Endothelial cell of umbilical vein (primary cell): ENCODE results near the gene SLC6A18. TPM values are rescaled to one million over a fixed set of nuclear protein-coding genes. Genes with fewer than 3 reads are reported as not detected.

Experiments used
- BruUV-seq: library from RNA; stranded (reverse); fragments of 400-500 nt; replicated peaks from 2 replicates; lab custom pipeline; 2021; lab: Mats Ljungman, UMichigan
- CTCF ChIA-PET: fragments of 300-600, 350-600 bp; sonication (Branson Sonifier 250); formaldehyde crosslinking; loops from one replicate; lab custom pipeline; 2021; ENCODE audit warnings: antibody characterized with exemption, inconsistent platforms; lab: Charles Lee
- POLR2A ChIA-PET: fragments of 300-600, 350-600 bp; sonication (Branson Sonifier 250); formaldehyde crosslinking; loops from one replicate; lab custom pipeline; 2021; ENCODE audit warnings: antibody characterized with exemption, inconsistent platforms; lab: Charles Lee
- DNase-seq: peaks from one replicate; pipeline ENCODE4 v3.0.0-alpha.2; 2011; ENCODE audit warnings: low read depth, low spot score
- FAIRE-seq: peaks from 2 replicates; lab custom pipeline; 2011; peaks lifted over from hg19 to GRCh38; lab: Jason Lieb, UNC
- H2AFZ ChIP-seq: 2 replicates; pipeline ENCODE4 v1.6.0; 2012; ENCODE audit warnings: low read depth, low read length, control low read depth, inconsistent platforms
- H3K27ac ChIP-seq: 2 replicates; pipeline ENCODE4 v1.5.1; 2011; ENCODE audit warnings: low read depth, mild to moderate bottlenecking, control low read depth, low read length, moderate library complexity; ENCODE audit not compliant: insufficient read depth
- H3K27me3 ChIP-seq, 2 experiments: 2 replicates each; pipeline versions ENCODE4 v1.6.0 to v1.6.1; 2011; ENCODE audit warnings: low read length in 2 of 2, mixed read lengths in 1 of 2; ENCODE audit not compliant: control insufficient read depth in 2 of 2, insufficient read depth in 2 of 2
- H3K36me3 ChIP-seq, 2 experiments: 2 replicates in 1 of 2; 3 replicates in 1 of 2; pipeline ENCODE4 v1.5.1; 2011; ENCODE audit warnings: low read length in 2 of 2, mild to moderate bottlenecking in 1 of 2, moderate library complexity in 1 of 2; ENCODE audit not compliant: control insufficient read depth in 2 of 2, insufficient read depth in 2 of 2; ENCODE audit errors: extremely low read depth in 1 of 2
- H3K4me1 ChIP-seq: 3 replicates; pipeline ENCODE4 v1.5.1; 2011; ENCODE audit warnings: mild to moderate bottlenecking, low read length; ENCODE audit not compliant: control insufficient read depth, insufficient read depth; ENCODE audit errors: extremely low read depth
- H3K4me2 ChIP-seq: 2 replicates; pipeline ENCODE4 v1.6.1; 2011; ENCODE audit warnings: low read length, control low read depth, mixed read lengths; ENCODE audit not compliant: insufficient read depth
- H3K4me3 ChIP-seq, 3 experiments: fragments of 200-600 bp in 1 of 3; sonication (generic), shearing (Covaris generic) in 1 of 3; replicated peaks in 1 of 3; 2 replicates each; pipeline ENCODE4 v1.5.1; 2011 to 2016; ENCODE audit warnings: control low read depth in 3 of 3, low read length in 3 of 3, mild to moderate bottlenecking in 2 of 3, inconsistent platforms in 1 of 3, low read depth in 1 of 3, moderate library complexity in 1 of 3; ENCODE audit not compliant: insufficient read depth in 1 of 3
- H3K79me2 ChIP-seq: 2 replicates; pipeline ENCODE4 v1.6.0; 2012; ENCODE audit warnings: low read length, inconsistent platforms; ENCODE audit not compliant: control insufficient read depth, insufficient read depth
- H3K9ac ChIP-seq: replicated peaks from 2 replicates; pipeline ENCODE3; 2011; ENCODE audit warnings: low read length, control low read depth; ENCODE audit not compliant: insufficient read depth; ENCODE audit errors: extremely low read depth
- H3K9me1 ChIP-seq: replicated peaks from 3 replicates; pipeline ENCODE4 v1.6.0; 2011; ENCODE audit warnings: mild to moderate bottlenecking, low read length; ENCODE audit not compliant: control insufficient read depth, insufficient read depth; ENCODE audit errors: extremely low read depth
- H3K9me3 ChIP-seq: replicated peaks from 2 replicates; pipeline ENCODE4 v1.5.1; 2012; ENCODE audit warnings: low read length, inconsistent platforms; ENCODE audit not compliant: control insufficient read depth, insufficient read depth
- H4K20me1 ChIP-seq: replicated peaks from 2 replicates; pipeline ENCODE3; 2011; ENCODE audit warnings: mild to moderate bottlenecking, low read length; ENCODE audit not compliant: control insufficient read depth, insufficient read depth; ENCODE audit errors: extremely low read depth
- CTCF ChIP-seq, 2 donors: IDR thresholded peaks; 1 replicate in 1 of 2; 2 replicates in 1 of 2; pipeline ENCODE4 v1.5.1; 2011; ENCODE audit warnings: low read length in 2 of 2, mild to moderate bottlenecking in 2 of 2, moderate library complexity in 2 of 2, control low read depth in 1 of 2, inconsistent platforms in 1 of 2, low read depth in 1 of 2; ENCODE audit not compliant: insufficient read depth in 1 of 2; ENCODE audit errors: extremely low read depth in 1 of 2
- EZH2 ChIP-seq: IDR thresholded peaks from 2 replicates; pipeline ENCODE4 v1.6.1; 2012; ENCODE audit warnings: borderline replicate concordance, low read depth, mild to moderate bottlenecking, moderate library complexity, low read length, inconsistent platforms; ENCODE audit not compliant: severe bottlenecking
- FOS ChIP-seq: IDR thresholded peaks from 2 replicates; pipeline ENCODE4 v1.6.1; 2011; ENCODE audit warnings: mild to moderate bottlenecking, low read length, moderate library complexity, borderline replicate concordance; ENCODE audit not compliant: insufficient read depth
- GATA2 ChIP-seq: IDR thresholded peaks from 2 replicates; pipeline ENCODE4 v1.7.0; 2011; ENCODE audit warnings: low read depth, mild to moderate bottlenecking, moderate library complexity, mixed read lengths, low read length; ENCODE audit not compliant: insufficient read length, insufficient read depth
- JUN ChIP-seq: IDR thresholded peaks from 2 replicates; pipeline ENCODE4 v1.6.1; 2011; ENCODE audit warnings: borderline replicate concordance, low read depth; ENCODE audit not compliant: insufficient read length, insufficient read depth
- MAX ChIP-seq: IDR thresholded peaks from 2 replicates; pipeline ENCODE4 v1.6.1; 2011; ENCODE audit not compliant: insufficient read depth, insufficient read length
- MYC ChIP-seq: IDR thresholded peaks from one replicate; pipeline ENCODE4 v1.6.1; 2011; ENCODE audit warnings: mild to moderate bottlenecking, low read depth, low read length
- POLR2A ChIP-seq: IDR thresholded peaks from 2 replicates; pipeline ENCODE4 v1.6.1; 2012; ENCODE audit warnings: low read depth, mild to moderate bottlenecking, control low read depth, low read length
- POLR2AphosphoS5 ChIP-seq: IDR thresholded peaks from 2 replicates; pipeline ENCODE4 v1.6.1; 2012; ENCODE audit warnings: low read depth, mild to moderate bottlenecking, control low read depth, low read length, moderate library complexity; ENCODE audit not compliant: insufficient read depth
- dilution Hi-C: fragments of 300-500 bp; cut with MboI; formaldehyde crosslinking; loops from one replicate; pipeline ENCODE4 v1.15.0; 2019; ENCODE audit warnings: low sequenced_read_pairs; ENCODE audit not compliant: extremely low pct_ligation_motif_present
- intact Hi-C: fragments of 100-400 bp; cut with micrococcal nuclease; formaldehyde crosslinking; loops from one replicate; pipeline ENCODE4 v1.10.0; 2022
- polyA plus RNA-seq, 4 experiments: library from polyadenylated mRNA; depleted of rRNA in 3 of 4; stranded (reverse) in 3 of 4; unstranded in 1 of 4; fragments of >200 nt; gene quantifications; 2 replicates each; pipeline versions ENCODE4 v1.2.1 to v1.2.3, GENCODE V29; 2011 to 2012; ENCODE audit warnings: missing spikeins in 1 of 4
- total RNA-seq: library from RNA; stranded (reverse); gene quantifications from 2 replicates; pipeline ENCODE4 v1.2.3, GENCODE V29; 2021

Gene SLC6A18
- total and polyA plus RNA-seq, 2 donors (not counting 3 experiments of a cell fraction or from before 2014, with no cell fraction given), result not detected

GRCh38 chr5:1277331-1277730 is 52.1 kb downstream of the SLC6A18 start:
- Histone ChIP-seq H3K79me2 (no peaks in the 10 kb centered on the region), H3K27me3 (no peaks in the 10 kb centered on the region), H4K20me1 (no peaks in the 10 kb centered on the region), H2AFZ (no peak overlapping the region), H3K27ac (no peak overlapping the region), H3K4me2 (no peak overlapping the region), H3K36me3 (no peaks in the 10 kb centered on the region), H3K9me3 (no peaks in the 10 kb centered on the region), H3K4me3 (no peak overlapping the region), H3K9me1 (no peaks in the 10 kb centered on the region), H3K9ac (no peak overlapping the region), H3K4me1 (no peaks in the 10 kb centered on the region)
- POLR2A ChIA-PET, result no interaction called here
- DNase-seq, result no peak
- BruUV-seq, result no TSS peak
- dilution Hi-C loops, result no loop called here
- intact Hi-C loops, result no loop called here
- no peak for TF ChIP-seq MYC
- no peak for FAIRE-seq
- CTCF ChIA-PET, result no interaction called here

- no peaks in the 10 kb centered on the region for H3K9me1 ChIP-seq
- TF ChIP-seq JUN (no peak), FOS (no peak), CTCF (IDR thresholded peaks at IDR 0.05; ENCODE audit: extremely low read depth in 1 of 2, insufficient read depth in 1 of 2, low read depth in 1 of 2, low read length in 2 of 2) (no peak), POLR2A (no peak), MYC (no peak), POLR2AphosphoS5 (no peak), EZH2 (no peak), MAX (no peak), GATA2 (no peak)
- FAIRE-seq (no peak), DNase-seq (no peak)
- H3K9ac ChIP-seq, result no peak overlapping the region
- H3K36me3 ChIP-seq, result no peaks in the 10 kb centered on the region
- no peaks in the 10 kb centered on the region for H3K4me1 ChIP-seq
- no peak overlapping the region for H2AFZ ChIP-seq
- no peaks in the 10 kb centered on the region for H3K79me2 ChIP-seq
- BruUV-seq, result no TSS peak
- no peaks in the 10 kb centered on the region for H4K20me1 ChIP-seq
- dilution Hi-C loops, result no loop called here
- no peak overlapping the region for H3K4me2 ChIP-seq
- H3K4me3 ChIP-seq, result no peak overlapping the region
- CTCF ChIA-PET, result no interaction called here
- H3K27me3 ChIP-seq, result no peaks in the 10 kb centered on the region
- POLR2A ChIA-PET, result no interaction called here
- no peaks in the 10 kb centered on the region for H3K9me3 ChIP-seq
- intact Hi-C loops, result no loop called here
- H3K27ac ChIP-seq, result no peak overlapping the region
Observed at GRCh38 chr5:1277781-1278180, 52.6 kb downstream of the SLC6A18 start.
